ENCODE measurements around the gene MDGA2. TPM values are rescaled to one million over a fixed set of nuclear protein-coding genes. Genes with fewer than 3 reads are reported as not detected.

Gene MDGA2
- total RNA-seq, 1 donor from 2014 or later, result 0.19 TPM

- DNase-seq (ENCODE audit: low spot score, unreplicated experiment), result no peak
- Mint-ChIP-seq H3K9me3 (ENCODE audit: low read depth) (peaks cover 9% of the 10 kb centered on the region), H3K36me3 (ENCODE audit: insufficient read depth) (no peaks in the 10 kb centered on the region), H3K4me1 (ENCODE audit: low read depth) (no peaks in the 10 kb centered on the region), H3K4me3 (ENCODE audit: low read depth) (no peak overlapping the region), H3K27me3 (no peaks in the 10 kb centered on the region), H3K27ac (no peak overlapping the region)
- TF ChIP-seq CTCF (IDR thresholded peaks at IDR 0.05; ENCODE audit: unreplicated experiment), result no peak
Measured at GRCh38 chr14:47485421-47485820, 190.0 kb downstream of the MDGA2 start.

- H3K4me3 Mint-ChIP-seq (ENCODE audit: low read depth), result no peak overlapping the region
- no peaks in the 10 kb centered on the region for H3K36me3 Mint-ChIP-seq (ENCODE audit: insufficient read depth)
- TF ChIP-seq CTCF (IDR thresholded peaks at IDR 0.05; ENCODE audit: unreplicated experiment), result no peak
- H3K27me3 Mint-ChIP-seq, result no peaks in the 10 kb centered on the region
- no peak for DNase-seq (ENCODE audit: low spot score, unreplicated experiment)
- peaks cover 9% of the 10 kb centered on the region for H3K9me3 Mint-ChIP-seq (ENCODE audit: low read depth)
- H3K4me1 Mint-ChIP-seq (ENCODE audit: low read depth), result no peaks in the 10 kb centered on the region
- H3K27ac Mint-ChIP-seq, result no peak overlapping the region
Measured at GRCh38 chr14:47483449-47483848, 192.0 kb downstream of the MDGA2 start.

- H3K36me3 Mint-ChIP-seq (ENCODE audit: insufficient read depth), result no peaks in the 10 kb centered on the region
- no peak for DNase-seq (ENCODE audit: low spot score, unreplicated experiment)
Measured at GRCh38 chr14:47471075-47471474, 204.3 kb downstream of the MDGA2 start.

GRCh38 chr14:47466916-47467315 lies 208.5 kb downstream of the MDGA2 start:
- TF ChIP-seq CTCF (IDR thresholded peaks at IDR 0.05; ENCODE audit: unreplicated experiment), result no peak
- Mint-ChIP-seq H3K4me1 (ENCODE audit: low read depth) (no peaks in the 10 kb centered on the region), H3K4me3 (ENCODE audit: low read depth) (no peak overlapping the region), H3K27ac (no peak overlapping the region), H3K36me3 (ENCODE audit: insufficient read depth) (no peaks in the 10 kb centered on the region), H3K27me3 (no peaks in the 10 kb centered on the region), H3K9me3 (ENCODE audit: low read depth) (no peaks in the 10 kb centered on the region)
- no peak for DNase-seq (ENCODE audit: low spot score, unreplicated experiment)

More at GRCh38 chr14:47471075-47471474, 204.3 kb downstream of the MDGA2 start:
- no peaks in the 10 kb centered on the region for H3K4me1 Mint-ChIP-seq (ENCODE audit: low read depth)
- no peak overlapping the region for H3K4me3 Mint-ChIP-seq (ENCODE audit: low read depth)
- H3K27me3 Mint-ChIP-seq, result no peaks in the 10 kb centered on the region
- TF ChIP-seq CTCF (IDR thresholded peaks at IDR 0.05; ENCODE audit: unreplicated experiment), result no peak
- H3K9me3 Mint-ChIP-seq (ENCODE audit: low read depth), result peaks cover 6% of the 10 kb centered on the region
- no peak overlapping the region for H3K27ac Mint-ChIP-seq

GRCh38 chr14:47454025-47454424 lies 221.4 kb downstream of the MDGA2 start:
- no peak for TF ChIP-seq CTCF (IDR thresholded peaks at IDR 0.05; ENCODE audit: unreplicated experiment)
- H3K27ac Mint-ChIP-seq, result no peak overlapping the region

More at GRCh38 chr14:47454025-47454424, 221.4 kb downstream of the MDGA2 start:
- Mint-ChIP-seq H3K9me3 (ENCODE audit: low read depth) (no peaks in the 10 kb centered on the region), H3K4me3 (ENCODE audit: low read depth) (no peak overlapping the region), H3K36me3 (ENCODE audit: insufficient read depth) (no peaks in the 10 kb centered on the region), H3K27me3 (peaks cover 2% of the 10 kb centered on the region), H3K4me1 (ENCODE audit: low read depth) (no peaks in the 10 kb centered on the region)
- no peak for DNase-seq (ENCODE audit: low spot score, unreplicated experiment)

Data from progenitor cell of endocrine pancreas (in vitro differentiated cells).